DMS 273 treated with DMSO at 0.1 percent for 48 hours (cell line): ENCODE data around the gene ZNF777.
"Not testable (repeated sequence)": the region's sequence is repeated elsewhere in the genome, so short reads cannot be mapped to it uniquely, and the experiment has no call there.

Experiments used
- DNase-seq: peaks from one replicate; lab custom pipeline; 2025; lab: John Stamatoyannopoulos, UW

ZNF777 gene

DNA sequence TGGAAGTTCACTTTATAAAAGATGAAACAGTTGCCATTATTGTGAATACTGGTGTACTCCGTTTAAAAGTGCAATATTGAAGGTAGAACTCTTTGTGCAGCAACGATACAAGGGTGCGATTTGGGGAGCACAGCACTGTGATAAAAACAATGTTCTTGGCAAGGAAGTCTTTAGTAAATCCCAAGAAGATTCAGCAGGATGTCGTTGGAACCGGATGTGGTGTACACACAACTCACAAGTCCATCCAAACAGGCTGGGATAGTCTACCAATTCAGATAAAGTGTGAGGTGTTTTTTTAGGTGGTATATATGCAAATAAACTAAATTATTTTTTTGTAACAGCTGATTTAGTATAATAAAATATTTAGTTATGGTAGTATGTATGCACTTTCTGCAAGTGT lies 46.7 kb downstream of the ZNF777 start:
- DNase-seq = no peak

DNA sequence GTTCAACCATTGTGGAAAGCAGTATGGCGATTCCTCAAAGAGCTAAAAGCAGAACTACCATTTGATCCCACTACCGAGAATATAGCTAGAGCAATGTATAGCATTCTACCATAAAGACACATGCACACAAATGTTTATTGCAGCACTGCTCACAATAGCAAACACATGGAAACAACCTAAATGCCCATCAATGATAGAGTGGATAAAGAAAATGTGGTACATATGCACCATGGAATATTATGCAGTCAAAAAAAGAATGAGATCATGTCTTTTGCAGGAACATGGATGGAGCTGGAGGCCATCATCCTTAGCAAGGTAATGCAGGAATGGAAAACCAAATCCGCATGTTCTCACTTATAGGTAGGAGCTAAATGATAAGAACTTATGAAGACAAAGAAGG lies 47.8 kb downstream of the ZNF777 start:
- not testable (repeated sequence) for DNase-seq

DNA sequence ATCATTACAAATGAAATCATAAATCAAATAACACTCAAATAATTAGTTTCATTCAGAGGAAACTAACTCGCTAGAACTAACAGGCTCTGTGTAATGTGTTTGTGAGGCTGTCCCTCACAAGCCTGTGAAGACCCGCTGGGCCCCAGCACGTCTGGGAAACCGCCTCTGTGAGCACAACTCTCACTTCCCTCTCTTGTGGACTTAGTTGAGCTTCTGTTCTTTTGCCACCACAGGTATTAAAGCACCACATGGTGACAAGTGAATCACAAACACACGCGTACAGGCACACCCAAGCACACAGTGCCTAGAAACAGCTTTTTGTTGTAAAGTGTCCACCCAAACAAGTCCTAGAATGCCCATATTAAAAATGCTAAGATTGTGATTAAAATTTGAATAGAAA lies 51.0 kb downstream of the ZNF777 start:
- no peak for DNase-seq

DNA sequence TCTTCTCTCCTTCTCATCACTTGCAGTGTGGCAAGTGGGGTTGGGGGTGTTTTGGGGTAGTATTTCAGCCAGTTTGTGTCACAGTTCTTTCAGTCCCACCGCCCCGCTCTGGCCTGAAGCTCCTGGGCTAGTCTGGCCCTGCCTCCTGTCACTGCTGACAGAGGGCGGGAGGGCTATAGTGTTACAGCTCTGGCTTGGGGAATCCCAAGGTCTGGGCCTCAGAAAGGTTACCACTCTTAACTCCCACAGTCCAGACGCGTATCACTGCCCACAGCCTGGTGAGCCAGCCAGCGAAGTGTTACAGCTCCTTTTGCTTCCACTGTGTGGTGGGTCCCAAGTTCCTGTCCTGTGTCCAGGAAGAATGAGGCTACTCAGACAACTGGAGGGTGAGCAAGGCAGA lies 56.0 kb downstream of the ZNF777 start:
- no peak for DNase-seq

DNA sequence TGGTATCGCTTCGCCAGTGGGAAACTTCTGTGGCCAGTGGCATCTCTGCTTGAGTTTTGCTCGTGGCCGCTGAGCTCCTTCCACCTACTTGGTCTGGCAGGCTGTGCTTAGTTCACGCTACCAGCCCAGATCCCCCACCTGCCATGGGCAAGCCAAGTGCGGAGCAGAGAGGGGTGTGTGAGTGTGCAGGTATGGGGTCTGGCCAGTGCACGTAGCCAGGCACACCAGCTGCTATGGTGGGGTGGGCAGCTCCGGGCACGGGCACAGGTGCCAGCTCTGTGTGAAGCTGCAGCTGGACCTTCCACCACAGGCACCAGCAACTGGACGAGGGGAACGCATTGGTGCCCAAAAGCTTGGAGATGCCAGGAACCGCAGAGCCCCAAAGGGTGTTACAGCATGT lies 56.5 kb downstream of the ZNF777 start:
- no peak for DNase-seq

DNA sequence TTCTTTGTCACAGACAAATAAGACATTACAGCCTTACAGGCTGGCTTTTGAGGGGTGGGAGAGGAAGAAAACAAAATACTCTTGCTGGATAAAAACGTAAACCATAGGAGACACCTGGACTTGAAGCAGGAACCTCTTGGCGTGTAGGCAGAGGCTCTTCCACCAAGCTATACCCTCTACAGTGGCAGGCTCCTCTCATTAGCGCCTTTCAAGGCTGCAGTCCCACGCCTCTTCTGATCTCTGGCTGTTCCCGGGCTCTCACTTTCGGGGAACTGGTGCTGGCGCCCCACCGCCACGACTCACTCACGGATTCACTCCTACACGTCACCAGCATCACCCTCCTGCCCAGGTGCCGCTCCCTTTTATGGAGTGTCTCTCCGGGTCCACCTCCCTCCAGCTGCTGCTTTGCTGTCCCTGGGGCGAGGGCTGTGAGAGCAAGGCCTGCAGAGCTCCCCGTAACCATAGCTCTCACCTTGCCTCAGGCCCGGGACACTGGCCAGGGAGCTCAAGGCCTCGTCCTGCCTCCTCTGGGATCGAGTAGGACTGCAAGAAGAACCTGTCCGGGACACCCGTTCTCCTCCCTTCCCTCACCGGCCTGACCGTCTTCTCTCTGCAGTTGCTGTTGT lies 62.6 kb downstream of the ZNF777 start:
- DNase-seq = no peak

DNA sequence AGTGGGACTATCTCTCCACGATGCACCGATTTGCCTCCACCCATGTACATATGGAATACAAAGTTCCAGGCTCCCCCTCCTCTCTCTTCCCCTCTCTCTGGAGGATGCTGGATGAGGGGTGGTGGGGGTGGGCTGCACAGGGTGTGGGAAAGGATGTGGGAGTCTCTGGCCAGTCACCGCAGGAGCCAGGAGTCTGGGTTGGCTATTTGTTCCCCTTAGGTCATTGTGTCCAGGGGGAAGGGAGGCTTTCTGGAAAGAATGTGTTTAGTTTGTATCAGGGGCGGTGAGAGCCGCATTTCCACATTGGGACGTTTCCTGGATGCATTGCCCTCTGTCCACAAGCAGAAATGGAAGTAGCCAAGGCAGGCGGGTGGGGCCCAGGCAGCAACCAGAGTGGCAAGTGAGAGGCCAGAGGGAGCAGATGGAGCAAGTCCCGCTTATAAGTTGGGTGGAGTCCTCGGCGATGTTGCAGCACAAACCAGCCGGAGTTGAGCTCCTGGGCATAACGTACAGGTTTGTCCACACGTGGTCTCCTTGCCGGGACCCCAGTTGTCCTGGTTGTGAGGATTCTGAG lies 63.3 kb downstream of the ZNF777 start:
- no peak for DNase-seq

DNA sequence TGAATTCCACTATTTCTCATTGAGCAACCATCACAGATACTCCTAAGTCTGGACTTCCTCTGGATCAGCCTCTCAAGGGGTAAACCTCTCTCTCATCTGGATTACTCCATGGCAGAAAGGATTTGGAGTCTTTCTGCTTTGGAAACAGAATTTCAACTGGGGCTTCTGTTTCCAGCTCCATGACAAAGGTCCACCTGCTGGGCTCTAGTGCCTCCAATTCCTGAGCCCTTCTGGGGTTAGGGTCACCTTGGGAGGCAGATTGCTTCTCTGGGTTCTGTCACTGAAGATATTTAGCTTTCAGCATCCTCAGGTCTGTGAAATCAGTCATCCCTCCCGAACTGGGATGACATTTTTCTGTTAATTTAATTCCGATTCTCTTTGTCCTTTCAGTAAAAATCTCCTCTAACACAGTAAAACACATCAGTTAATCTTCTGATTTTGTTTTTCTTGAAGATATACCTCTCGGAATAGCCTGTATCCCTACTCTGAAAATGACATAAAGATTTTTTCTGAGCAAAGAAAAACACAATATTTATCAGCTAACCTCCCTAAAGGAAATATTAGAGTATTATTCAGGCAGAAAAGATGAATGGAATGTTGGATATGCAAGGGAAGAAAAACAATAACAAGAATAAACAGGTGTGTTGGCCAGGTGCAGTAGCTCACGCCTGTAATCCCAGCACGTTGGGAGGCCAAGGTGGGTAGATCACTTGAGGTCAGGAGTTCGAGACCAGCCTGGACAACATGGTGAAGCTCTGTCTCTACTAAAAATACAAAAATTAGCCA lies 72.1 kb downstream of the ZNF777 start:
- DNase-seq = not testable (repeated sequence)

DNA sequence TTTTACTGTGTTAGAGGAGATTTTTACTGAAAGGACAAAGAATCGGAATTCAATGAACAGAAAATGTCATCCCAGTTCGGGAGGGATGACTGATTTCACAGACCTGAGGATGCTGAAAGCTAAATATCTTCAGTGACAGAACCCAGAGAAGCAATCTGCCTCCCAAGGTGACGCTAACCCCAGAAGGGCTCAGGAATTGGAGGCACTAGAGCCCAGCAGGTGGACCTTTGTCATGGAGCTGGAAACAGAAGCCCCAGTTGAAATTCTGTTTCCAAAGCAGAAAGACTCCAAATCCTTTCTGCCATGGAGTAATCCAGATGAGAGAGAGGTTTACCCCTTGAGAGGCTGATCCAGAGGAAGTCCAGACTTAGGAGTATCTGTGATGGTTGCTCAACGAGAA lies 74.3 kb downstream of the ZNF777 start:
- DNase-seq = not testable (repeated sequence)

DNA sequence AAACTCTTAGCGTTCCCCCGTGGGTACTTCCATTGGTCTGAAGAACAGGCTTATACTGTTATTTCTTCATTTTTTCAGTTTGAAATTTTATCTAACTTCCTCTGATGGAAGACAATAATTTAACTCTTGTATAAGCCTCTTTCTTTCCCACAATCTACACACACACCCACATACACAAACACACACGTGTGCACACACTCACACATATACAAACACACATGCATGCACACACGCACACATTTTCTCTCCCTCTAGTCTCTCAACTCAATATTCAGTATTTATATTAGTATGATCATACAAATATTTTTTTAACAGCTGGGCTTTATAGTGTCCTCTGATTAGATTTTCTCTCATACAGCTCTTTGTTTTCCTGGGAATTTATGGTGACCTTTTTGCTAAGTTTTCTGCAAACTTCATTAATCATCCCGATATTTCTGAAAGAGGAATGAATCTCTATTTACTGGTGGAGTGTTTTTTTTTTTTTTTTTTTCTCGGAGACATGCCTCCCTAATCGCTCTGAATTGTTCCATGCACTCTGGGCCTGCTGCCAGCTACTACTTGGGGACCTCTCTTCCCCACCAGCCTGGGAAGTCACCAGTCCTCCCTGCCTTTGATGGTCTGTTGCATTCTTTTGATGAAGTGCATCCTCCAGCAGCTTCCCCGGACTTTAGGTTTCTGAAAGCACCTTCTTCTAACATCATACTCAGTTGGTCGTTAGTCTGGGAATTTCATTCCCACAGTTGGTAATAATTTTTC lies 75.5 kb downstream of the ZNF777 start:
- no peak for DNase-seq
